Activated CD8-positive, alpha-beta T cell treated with anti-CD3 and anti-CD28 coated beads, Interleukin-2, amount 10 ng/mL, durations not matched to agents 7 days and 5 days (primary cell): ENCODE measurements around the gene NEB. TPM values are rescaled to one million over a fixed set of nuclear protein-coding genes. Genes with fewer than 3 reads are reported as not detected.
"Not testable (repeated sequence)": the region's sequence is repeated elsewhere in the genome, so short reads cannot be mapped to it uniquely, and the experiment has no call there.

ENCODE experiments used
- ATAC-seq: fragments of 150-1000 bp; cut with Tn5 transposase; one replicate; pipeline ENCODE4 v1.10.0; 2021; ENCODE audit warnings: moderate library complexity
- CTCF ChIA-PET: fragments of 350-600 bp; sonication (Branson Sonifier 250); formaldehyde crosslinking; loops from one replicate; lab custom pipeline; 2021; ENCODE audit warnings: antibody characterized with exemption; lab: Charles Lee
- POLR2A ChIA-PET: fragments of 350-600 bp; sonication (Branson Sonifier 250); formaldehyde crosslinking; loops from one replicate; lab custom pipeline; 2021; ENCODE audit warnings: antibody characterized with exemption; lab: Charles Lee
- DNase-seq: peaks from one replicate; pipeline ENCODE4 v3.0.0-alpha.2; 2020
- H3K27ac Mint-ChIP-seq: one replicate; pipeline ENCODE4 v1.8.0; 2021; ENCODE audit warnings: mild to moderate bottlenecking, mixed read lengths
- H3K27me3 Mint-ChIP-seq: one replicate; pipeline ENCODE4 v1.8.0; 2021; ENCODE audit warnings: low read depth, mixed read lengths
- H3K36me3 Mint-ChIP-seq: one replicate; pipeline ENCODE4 v1.8.0; 2021; ENCODE audit warnings: low read depth, mixed read lengths
- H3K4me1 Mint-ChIP-seq: one replicate; pipeline ENCODE4 v1.8.0; 2021; ENCODE audit warnings: low read depth, mixed read lengths
- H3K4me3 Mint-ChIP-seq: one replicate; pipeline ENCODE4 v1.8.0; 2021; ENCODE audit warnings: mild to moderate bottlenecking, mixed read lengths
- H3K9me3 Mint-ChIP-seq: one replicate; pipeline ENCODE4 v1.8.0; 2022; ENCODE audit warnings: mixed read lengths; ENCODE audit not compliant: insufficient read depth
- total RNA-seq, 2 experiments: library from RNA; stranded (reverse); gene quantifications; one replicate each; pipeline ENCODE4 v1.2.3, GENCODE V29; 2021

The NEB gene
- total RNA-seq, 2 experiments from 2014 or later = 0.31 to 0.40 TPM

- Mint-ChIP-seq H3K4me3 (no peak overlapping the region), H3K36me3 (peaks cover 6% of the 10 kb centered on the region), H3K27ac (no peak overlapping the region), H3K9me3 (no peaks in the 10 kb centered on the region), H3K4me1 (peaks cover 18% of the 10 kb centered on the region), H3K27me3 (no peaks in the 10 kb centered on the region)
- ChIA-PET POLR2A (no interaction called here), CTCF (no interaction called here)
- DNase-seq (no peak), ATAC-seq (no peak)
Measured at GRCh38 chr2:151616760-151617339, 117.4 kb downstream of the NEB start.

- Mint-ChIP-seq H3K9me3 (no peaks in the 10 kb centered on the region), H3K27me3 (no peaks in the 10 kb centered on the region), H3K4me3 (no peak overlapping the region), H3K27ac (peak overlapping the region; percentile 73), H3K4me1 (peaks cover 18% of the 10 kb centered on the region), H3K36me3 (peaks cover 6% of the 10 kb centered on the region)
- ATAC-seq (peak; percentile 87), DNase-seq (no peak)
- ChIA-PET POLR2A (no interaction called here), CTCF (interaction anchor here (0.7 to 1.6 kb wide), 3 partner anchors 39 to 441 kb away, joined by 3 to 4 read pairs (median 4); no protein-coding TSS in a partner anchor)
Measured at GRCh38 chr2:151614606-151615306, 119.5 kb downstream of the NEB start.

GRCh38 chr2:151614159-151614558 lies 120.1 kb downstream of the NEB start:
- DNase-seq (no peak), ATAC-seq (no peak)
- peaks cover 18% of the 10 kb centered on the region for H3K4me1 Mint-ChIP-seq
- H3K27me3 Mint-ChIP-seq = no peaks in the 10 kb centered on the region
- CTCF ChIA-PET = interaction anchor here (0.8 to 1.6 kb wide), 2 partner anchors 40 to 389 kb away, joined by 3 to 4 read pairs; no protein-coding TSS in a partner anchor
- no peaks in the 10 kb centered on the region for H3K9me3 Mint-ChIP-seq
- H3K4me3 Mint-ChIP-seq = no peak overlapping the region
- peak overlapping the region; percentile 73 for H3K27ac Mint-ChIP-seq
- POLR2A ChIA-PET = no interaction called here
- H3K36me3 Mint-ChIP-seq = peaks cover 6% of the 10 kb centered on the region

GRCh38 chr2:151611351-151611750 lies 122.9 kb downstream of the NEB start:
- ChIA-PET POLR2A (no interaction called here), CTCF (no interaction called here)
- DNase-seq (no peak), ATAC-seq (no peak)
- Mint-ChIP-seq H3K36me3 (peaks cover 6% of the 10 kb centered on the region), H3K27ac (no peak overlapping the region), H3K9me3 (no peaks in the 10 kb centered on the region), H3K4me1 (peaks cover 18% of the 10 kb centered on the region), H3K4me3 (no peak overlapping the region), H3K27me3 (no peaks in the 10 kb centered on the region)

GRCh38 chr2:151610310-151610709 lies 124.0 kb downstream of the NEB start:
- H3K4me3 Mint-ChIP-seq = no peak overlapping the region
- DNase-seq = no peak
- no peaks in the 10 kb centered on the region for H3K9me3 Mint-ChIP-seq
- no peak for ATAC-seq
- peaks cover 14% of the 10 kb centered on the region for H3K4me1 Mint-ChIP-seq
- ChIA-PET POLR2A (no interaction called here), CTCF (no interaction called here)
- peaks cover 6% of the 10 kb centered on the region for H3K36me3 Mint-ChIP-seq
- no peak overlapping the region for H3K27ac Mint-ChIP-seq
- no peaks in the 10 kb centered on the region for H3K27me3 Mint-ChIP-seq

- no peak for ATAC-seq
- POLR2A ChIA-PET = no interaction called here
- Mint-ChIP-seq H3K36me3 (peaks cover 3% of the 10 kb centered on the region), H3K4me1 (peaks cover 8% of the 10 kb centered on the region), H3K27ac (no peak overlapping the region), H3K4me3 (no peak overlapping the region), H3K9me3 (no peaks in the 10 kb centered on the region), H3K27me3 (no peaks in the 10 kb centered on the region)
- DNase-seq = no peak
- CTCF ChIA-PET = no interaction called here
Measured at GRCh38 chr2:151609705-151610104, 124.6 kb downstream of the NEB start.

- H3K27me3 Mint-ChIP-seq, H3K4me1 Mint-ChIP-seq, CTCF ChIA-PET, POLR2A ChIA-PET, DNase-seq, ATAC-seq, H3K36me3 Mint-ChIP-seq, H3K27ac Mint-ChIP-seq, H3K9me3 Mint-ChIP-seq, H3K4me3 Mint-ChIP-seq: not testable (repeated sequence)
Measured at GRCh38 chr2:151607459-151608424, 126.5 kb downstream of the NEB start.

GRCh38 chr2:151603530-151603929 lies 130.7 kb downstream of the NEB start:
- H3K27me3 Mint-ChIP-seq, DNase-seq, H3K4me1 Mint-ChIP-seq, H3K36me3 Mint-ChIP-seq, ATAC-seq, POLR2A ChIA-PET, H3K4me3 Mint-ChIP-seq, H3K27ac Mint-ChIP-seq, CTCF ChIA-PET, H3K9me3 Mint-ChIP-seq: not testable (repeated sequence)

- H3K27ac Mint-ChIP-seq, ATAC-seq, CTCF ChIA-PET, H3K36me3 Mint-ChIP-seq, H3K4me3 Mint-ChIP-seq, POLR2A ChIA-PET, H3K27me3 Mint-ChIP-seq, H3K9me3 Mint-ChIP-seq, H3K4me1 Mint-ChIP-seq, DNase-seq: not testable (repeated sequence)
Measured at GRCh38 chr2:151602402-151602801, 131.9 kb downstream of the NEB start.

GRCh38 chr2:151601803-151602202 lies 132.5 kb downstream of the NEB start:
- DNase-seq, H3K9me3 Mint-ChIP-seq, POLR2A ChIA-PET, H3K27me3 Mint-ChIP-seq, H3K36me3 Mint-ChIP-seq, H3K4me1 Mint-ChIP-seq, H3K27ac Mint-ChIP-seq, CTCF ChIA-PET, ATAC-seq, H3K4me3 Mint-ChIP-seq: not testable (repeated sequence)

GRCh38 chr2:151596903-151597608 lies 137.2 kb downstream of the NEB start:
- H3K4me3 Mint-ChIP-seq, H3K27me3 Mint-ChIP-seq, H3K27ac Mint-ChIP-seq, DNase-seq, POLR2A ChIA-PET, H3K9me3 Mint-ChIP-seq, CTCF ChIA-PET, H3K4me1 Mint-ChIP-seq, ATAC-seq, H3K36me3 Mint-ChIP-seq: not testable (repeated sequence)
